ENCODE data around the gene CYB561A3.
A peak's percentile ranks its signal among the peaks of the same experiment; 100 is the strongest.

CYB561A3 gene

DNA sequence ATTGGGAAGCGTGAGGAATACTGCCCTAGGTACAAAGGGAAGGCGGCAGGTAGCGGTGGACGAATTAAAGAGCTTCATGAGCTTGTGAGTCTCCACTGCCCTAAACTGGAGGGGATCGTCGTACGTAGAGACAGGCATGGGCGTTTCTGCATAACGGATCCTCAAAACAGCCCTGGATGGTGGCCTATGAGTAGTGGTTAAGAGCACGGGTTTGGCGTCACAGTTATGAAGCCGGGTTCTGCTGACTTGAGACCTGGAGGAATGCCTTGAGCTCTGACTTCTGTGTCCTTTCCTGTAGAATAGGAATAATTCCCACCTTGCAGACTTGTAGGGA is 827 bp upstream of the CYB561A3 start:
- peak overlapping the region; percentile 44 for H3K4me3 ChIP-seq (ENCODE audit: severe bottlenecking)
- peak overlapping the region; percentile 83 for H3K27ac ChIP-seq (ENCODE audit: poor library complexity, severe bottlenecking)
- TF ChIP-seq CTCF (IDR thresholded peaks at IDR 0.05; ENCODE audit: poor library complexity, severe bottlenecking): no peak
- ATAC-seq (ENCODE audit: low read depth): peak; percentile 5
- peaks cover 39% of the 10 kb centered on the region for H3K36me3 ChIP-seq (ENCODE audit: low read depth)
- peaks cover 4% of the 10 kb centered on the region for H3K4me1 ChIP-seq (ENCODE audit: insufficient read depth, poor library complexity, severe bottlenecking)
- H3K9me3 ChIP-seq (ENCODE audit: severe bottlenecking): no peaks in the 10 kb centered on the region
- H3K27me3 ChIP-seq (ENCODE audit: insufficient read depth, poor library complexity, severe bottlenecking): no peaks in the 10 kb centered on the region
- DNase-seq (ENCODE audit: low spot score): no peak

GRCh38 chr11:61361237-61361740 is 393 bp downstream of the CYB561A3 start:
- DNase-seq (ENCODE audit: low spot score) (no peak), ATAC-seq (ENCODE audit: low read depth) (no peak)
- H3K4me1 ChIP-seq (ENCODE audit: insufficient read depth, poor library complexity, severe bottlenecking): peaks cover 4% of the 10 kb centered on the region
- H3K27me3 ChIP-seq (ENCODE audit: insufficient read depth, poor library complexity, severe bottlenecking): no peaks in the 10 kb centered on the region
- peak overlapping the region; percentile 83 for H3K27ac ChIP-seq (ENCODE audit: poor library complexity, severe bottlenecking)
- no peak for TF ChIP-seq CTCF (IDR thresholded peaks at IDR 0.05; ENCODE audit: poor library complexity, severe bottlenecking)
- no peaks in the 10 kb centered on the region for H3K9me3 ChIP-seq (ENCODE audit: severe bottlenecking)
- H3K36me3 ChIP-seq (ENCODE audit: low read depth): peaks cover 28% of the 10 kb centered on the region
- peak overlapping the region; percentile 44 for H3K4me3 ChIP-seq (ENCODE audit: severe bottlenecking)

DNA sequence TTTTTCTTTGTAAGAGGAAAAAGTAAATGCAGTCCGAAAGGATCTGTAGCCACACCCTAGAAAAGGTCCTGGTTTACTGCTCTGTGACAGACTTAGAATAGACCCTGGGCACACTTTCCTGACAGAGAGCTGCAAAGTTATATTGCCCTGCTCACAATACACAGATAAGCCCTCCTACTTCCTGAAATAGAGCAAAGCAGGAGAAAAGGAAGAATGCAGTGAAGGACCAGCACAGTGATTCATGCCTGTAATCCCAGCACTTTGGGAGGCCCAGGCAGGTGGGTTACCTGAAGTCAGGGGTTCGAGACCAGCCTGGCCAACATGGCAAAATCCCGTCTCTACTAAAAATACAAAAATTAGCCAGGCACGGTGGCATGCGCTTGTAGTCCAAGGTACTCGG is 2.2 kb downstream of the CYB561A3 start:
- ATAC-seq (ENCODE audit: low read depth) (no peak), DNase-seq (ENCODE audit: low spot score) (no peak)
- Histone ChIP-seq H3K4me3 (ENCODE audit: severe bottlenecking) (no peak overlapping the region), H3K9me3 (ENCODE audit: severe bottlenecking) (no peaks in the 10 kb centered on the region), H3K36me3 (ENCODE audit: low read depth) (peaks cover 14% of the 10 kb centered on the region), H3K27ac (ENCODE audit: poor library complexity, severe bottlenecking) (no peak overlapping the region), H3K27me3 (ENCODE audit: insufficient read depth, poor library complexity, severe bottlenecking) (no peaks in the 10 kb centered on the region), H3K4me1 (ENCODE audit: insufficient read depth, poor library complexity, severe bottlenecking) (peaks cover 4% of the 10 kb centered on the region)
- TF ChIP-seq CTCF (IDR thresholded peaks at IDR 0.05; ENCODE audit: poor library complexity, severe bottlenecking): no peak

DNA sequence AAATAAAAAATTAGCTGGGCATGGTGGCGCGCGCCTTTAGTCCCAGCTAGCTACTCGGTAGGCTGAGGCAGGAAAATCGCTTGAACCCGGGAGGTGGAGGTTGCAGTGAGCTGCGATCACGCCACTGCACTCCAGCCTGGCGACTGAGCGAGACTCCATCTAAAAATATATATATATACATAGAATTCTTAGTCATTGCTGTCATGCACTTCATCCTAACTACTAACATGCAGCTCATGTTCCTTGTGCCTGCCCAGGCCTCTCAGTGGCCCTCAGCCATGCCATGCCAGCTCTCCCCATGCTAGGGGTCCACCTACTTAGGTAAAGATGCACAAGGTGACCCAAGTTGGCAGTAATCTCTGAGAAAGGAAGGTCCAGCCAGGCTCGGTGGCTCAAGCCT is 3.1 kb downstream of the CYB561A3 start:
- TF ChIP-seq CTCF (IDR thresholded peaks at IDR 0.05; ENCODE audit: poor library complexity, severe bottlenecking): no peak
- Histone ChIP-seq H3K27me3 (ENCODE audit: insufficient read depth, poor library complexity, severe bottlenecking) (no peaks in the 10 kb centered on the region), H3K4me1 (ENCODE audit: insufficient read depth, poor library complexity, severe bottlenecking) (peaks cover 4% of the 10 kb centered on the region), H3K36me3 (ENCODE audit: low read depth) (peaks cover 4% of the 10 kb centered on the region), H3K4me3 (ENCODE audit: severe bottlenecking) (no peak overlapping the region), H3K9me3 (ENCODE audit: severe bottlenecking) (no peaks in the 10 kb centered on the region), H3K27ac (ENCODE audit: poor library complexity, severe bottlenecking) (no peak overlapping the region)
- no peak for ATAC-seq (ENCODE audit: low read depth)
- DNase-seq (ENCODE audit: low spot score): no peak

- H3K27me3 ChIP-seq (ENCODE audit: insufficient read depth, poor library complexity, severe bottlenecking): no peaks in the 10 kb centered on the region
- peaks cover 4% of the 10 kb centered on the region for H3K4me1 ChIP-seq (ENCODE audit: insufficient read depth, poor library complexity, severe bottlenecking)
- ATAC-seq (ENCODE audit: low read depth) (no peak), DNase-seq (ENCODE audit: low spot score) (no peak)
- no peak overlapping the region for H3K4me3 ChIP-seq (ENCODE audit: severe bottlenecking)
- no peak overlapping the region for H3K27ac ChIP-seq (ENCODE audit: poor library complexity, severe bottlenecking)
- TF ChIP-seq CTCF (IDR thresholded peaks at IDR 0.05; ENCODE audit: poor library complexity, severe bottlenecking): no peak
- H3K9me3 ChIP-seq (ENCODE audit: severe bottlenecking): no peaks in the 10 kb centered on the region
- no peaks in the 10 kb centered on the region for H3K36me3 ChIP-seq (ENCODE audit: low read depth)
Observed at GRCh38 chr11:61357894-61358239, 3.8 kb downstream of the CYB561A3 start.

Measured in RWPE2 (cell line).